ENCODE measurements around the gene DGCR2.

- no peak for TF ChIP-seq CTCF (IDR thresholded peaks at IDR 0.05)
- no peak for TF ChIP-seq EZH2phosphoT487 (IDR thresholded peaks at IDR 0.05)
- TF ChIP-seq EZH2 (IDR thresholded peaks at IDR 0.05): no peak
These were observed 57.7 kb downstream of the DGCR2 start for GRCh38 chr22:19064354-19065054.
